Endothelial cell of umbilical vein (primary cell): ENCODE measurements around the gene SPRED2. TPM values are rescaled to one million over a fixed set of nuclear protein-coding genes. Genes with fewer than 3 reads are reported as not detected.

Source experiments
- BruUV-seq: library from RNA; stranded (reverse); fragments of 400-500 nt; replicated peaks from 2 replicates; lab custom pipeline; 2021; lab: Mats Ljungman, UMichigan
- CTCF ChIA-PET: fragments of 300-600, 350-600 bp; sonication (Branson Sonifier 250); formaldehyde crosslinking; loops from one replicate; lab custom pipeline; 2021; ENCODE audit warnings: antibody characterized with exemption, inconsistent platforms; lab: Charles Lee
- POLR2A ChIA-PET: fragments of 300-600, 350-600 bp; sonication (Branson Sonifier 250); formaldehyde crosslinking; loops from one replicate; lab custom pipeline; 2021; ENCODE audit warnings: antibody characterized with exemption, inconsistent platforms; lab: Charles Lee
- DNase-seq: peaks from one replicate; pipeline ENCODE4 v3.0.0-alpha.2; 2011; ENCODE audit warnings: low read depth, low spot score
- FAIRE-seq: peaks from 2 replicates; lab custom pipeline; 2011; peaks lifted over from hg19 to GRCh38; lab: Jason Lieb, UNC
- H2AFZ ChIP-seq: 2 replicates; pipeline ENCODE4 v1.6.0; 2012; ENCODE audit warnings: low read depth, low read length, control low read depth, inconsistent platforms
- H3K27ac ChIP-seq: 2 replicates; pipeline ENCODE4 v1.5.1; 2011; ENCODE audit warnings: low read depth, mild to moderate bottlenecking, control low read depth, low read length, moderate library complexity; ENCODE audit not compliant: insufficient read depth
- H3K27me3 ChIP-seq, 2 experiments: 2 replicates each; pipeline versions ENCODE4 v1.6.0 to v1.6.1; 2011; ENCODE audit warnings: low read length in 2 of 2, mixed read lengths in 1 of 2; ENCODE audit not compliant: control insufficient read depth in 2 of 2, insufficient read depth in 2 of 2
- H3K36me3 ChIP-seq, 2 experiments: 2 replicates in 1 of 2; 3 replicates in 1 of 2; pipeline ENCODE4 v1.5.1; 2011; ENCODE audit warnings: low read length in 2 of 2, mild to moderate bottlenecking in 1 of 2, moderate library complexity in 1 of 2; ENCODE audit not compliant: control insufficient read depth in 2 of 2, insufficient read depth in 2 of 2; ENCODE audit errors: extremely low read depth in 1 of 2
- H3K4me1 ChIP-seq: 3 replicates; pipeline ENCODE4 v1.5.1; 2011; ENCODE audit warnings: mild to moderate bottlenecking, low read length; ENCODE audit not compliant: control insufficient read depth, insufficient read depth; ENCODE audit errors: extremely low read depth
- H3K4me2 ChIP-seq: 2 replicates; pipeline ENCODE4 v1.6.1; 2011; ENCODE audit warnings: low read length, control low read depth, mixed read lengths; ENCODE audit not compliant: insufficient read depth
- H3K4me3 ChIP-seq, 3 experiments: fragments of 200-600 bp in 1 of 3; sonication (generic), shearing (Covaris generic) in 1 of 3; replicated peaks in 1 of 3; 2 replicates each; pipeline ENCODE4 v1.5.1; 2011 to 2016; ENCODE audit warnings: control low read depth in 3 of 3, low read length in 3 of 3, mild to moderate bottlenecking in 2 of 3, inconsistent platforms in 1 of 3, low read depth in 1 of 3, moderate library complexity in 1 of 3; ENCODE audit not compliant: insufficient read depth in 1 of 3
- H3K79me2 ChIP-seq: 2 replicates; pipeline ENCODE4 v1.6.0; 2012; ENCODE audit warnings: low read length, inconsistent platforms; ENCODE audit not compliant: control insufficient read depth, insufficient read depth
- H3K9ac ChIP-seq: replicated peaks from 2 replicates; pipeline ENCODE3; 2011; ENCODE audit warnings: low read length, control low read depth; ENCODE audit not compliant: insufficient read depth; ENCODE audit errors: extremely low read depth
- H3K9me1 ChIP-seq: replicated peaks from 3 replicates; pipeline ENCODE4 v1.6.0; 2011; ENCODE audit warnings: mild to moderate bottlenecking, low read length; ENCODE audit not compliant: control insufficient read depth, insufficient read depth; ENCODE audit errors: extremely low read depth
- H3K9me3 ChIP-seq: replicated peaks from 2 replicates; pipeline ENCODE4 v1.5.1; 2012; ENCODE audit warnings: low read length, inconsistent platforms; ENCODE audit not compliant: control insufficient read depth, insufficient read depth
- H4K20me1 ChIP-seq: replicated peaks from 2 replicates; pipeline ENCODE3; 2011; ENCODE audit warnings: mild to moderate bottlenecking, low read length; ENCODE audit not compliant: control insufficient read depth, insufficient read depth; ENCODE audit errors: extremely low read depth
- CTCF ChIP-seq, 2 donors: IDR thresholded peaks; 1 replicate in 1 of 2; 2 replicates in 1 of 2; pipeline ENCODE4 v1.5.1; 2011; ENCODE audit warnings: low read length in 2 of 2, mild to moderate bottlenecking in 2 of 2, moderate library complexity in 2 of 2, control low read depth in 1 of 2, inconsistent platforms in 1 of 2, low read depth in 1 of 2; ENCODE audit not compliant: insufficient read depth in 1 of 2; ENCODE audit errors: extremely low read depth in 1 of 2
- EZH2 ChIP-seq: IDR thresholded peaks from 2 replicates; pipeline ENCODE4 v1.6.1; 2012; ENCODE audit warnings: borderline replicate concordance, low read depth, mild to moderate bottlenecking, moderate library complexity, low read length, inconsistent platforms; ENCODE audit not compliant: severe bottlenecking
- FOS ChIP-seq: IDR thresholded peaks from 2 replicates; pipeline ENCODE4 v1.6.1; 2011; ENCODE audit warnings: mild to moderate bottlenecking, low read length, moderate library complexity, borderline replicate concordance; ENCODE audit not compliant: insufficient read depth
- GATA2 ChIP-seq: IDR thresholded peaks from 2 replicates; pipeline ENCODE4 v1.7.0; 2011; ENCODE audit warnings: low read depth, mild to moderate bottlenecking, moderate library complexity, mixed read lengths, low read length; ENCODE audit not compliant: insufficient read length, insufficient read depth
- JUN ChIP-seq: IDR thresholded peaks from 2 replicates; pipeline ENCODE4 v1.6.1; 2011; ENCODE audit warnings: borderline replicate concordance, low read depth; ENCODE audit not compliant: insufficient read length, insufficient read depth
- MAX ChIP-seq: IDR thresholded peaks from 2 replicates; pipeline ENCODE4 v1.6.1; 2011; ENCODE audit not compliant: insufficient read depth, insufficient read length
- MYC ChIP-seq: IDR thresholded peaks from one replicate; pipeline ENCODE4 v1.6.1; 2011; ENCODE audit warnings: mild to moderate bottlenecking, low read depth, low read length
- POLR2A ChIP-seq: IDR thresholded peaks from 2 replicates; pipeline ENCODE4 v1.6.1; 2012; ENCODE audit warnings: low read depth, mild to moderate bottlenecking, control low read depth, low read length
- POLR2AphosphoS5 ChIP-seq: IDR thresholded peaks from 2 replicates; pipeline ENCODE4 v1.6.1; 2012; ENCODE audit warnings: low read depth, mild to moderate bottlenecking, control low read depth, low read length, moderate library complexity; ENCODE audit not compliant: insufficient read depth
- dilution Hi-C: fragments of 300-500 bp; cut with MboI; formaldehyde crosslinking; loops from one replicate; pipeline ENCODE4 v1.15.0; 2019; ENCODE audit warnings: low sequenced_read_pairs; ENCODE audit not compliant: extremely low pct_ligation_motif_present
- intact Hi-C: fragments of 100-400 bp; cut with micrococcal nuclease; formaldehyde crosslinking; loops from one replicate; pipeline ENCODE4 v1.10.0; 2022
- polyA plus RNA-seq, 4 experiments: library from polyadenylated mRNA; depleted of rRNA in 3 of 4; stranded (reverse) in 3 of 4; unstranded in 1 of 4; fragments of >200 nt; gene quantifications; 2 replicates each; pipeline versions ENCODE4 v1.2.1 to v1.2.3, GENCODE V29; 2011 to 2012; ENCODE audit warnings: missing spikeins in 1 of 4
- total RNA-seq: library from RNA; stranded (reverse); gene quantifications from 2 replicates; pipeline ENCODE4 v1.2.3, GENCODE V29; 2021

SPRED2 gene
- total and polyA plus RNA-seq, 2 donors (not counting 3 experiments of a cell fraction or from before 2014, with no cell fraction given), result 3.6 to 9.6 TPM

- intact Hi-C loops, result no loop called here
- no peak overlapping the region for H2AFZ ChIP-seq
- no peak overlapping the region for H3K4me2 ChIP-seq
- no peak overlapping the region for H3K27ac ChIP-seq
- H3K9me1 ChIP-seq, result no peaks in the 10 kb centered on the region
- H3K9ac ChIP-seq, result no peak overlapping the region
- no peaks in the 10 kb centered on the region for H3K36me3 ChIP-seq
- FAIRE-seq (peak; percentile 18), DNase-seq (no peak)
- BruUV-seq, result no TSS peak
- CTCF ChIA-PET, result no interaction called here
- POLR2A ChIA-PET, result no interaction called here
- no peaks in the 10 kb centered on the region for H3K79me2 ChIP-seq
- no peak for TF ChIP-seq POLR2AphosphoS5
- no peak for TF ChIP-seq CTCF (IDR thresholded peaks at IDR 0.05; ENCODE audit: extremely low read depth in 1 of 2, insufficient read depth in 1 of 2, low read depth in 1 of 2, low read length in 2 of 2)
- no peak for TF ChIP-seq JUN
- no peaks in the 10 kb centered on the region for H3K4me1 ChIP-seq
- no peaks in the 10 kb centered on the region for H3K9me3 ChIP-seq
- H3K27me3 ChIP-seq, result peaks cover 9 to 15% of the 10 kb centered on the region in 2 experiments
- dilution Hi-C loops, result no loop called here
- H4K20me1 ChIP-seq, result no peaks in the 10 kb centered on the region
- no peak overlapping the region for H3K4me3 ChIP-seq
Measured at GRCh38 chr2:65477590-65477989, 45.2 kb upstream of the SPRED2 start.

- FAIRE-seq (no peak), DNase-seq (no peak)
- Histone ChIP-seq H3K27me3 (peaks cover 11 to 15% of the 10 kb centered on the region in 2 experiments), H3K4me1 (no peaks in the 10 kb centered on the region), H3K36me3 (no peaks in the 10 kb centered on the region), H3K79me2 (no peaks in the 10 kb centered on the region), H3K27ac (no peak overlapping the region), H3K9ac (no peak overlapping the region), H3K9me3 (no peaks in the 10 kb centered on the region), H3K4me3 (no peak overlapping the region), H4K20me1 (no peaks in the 10 kb centered on the region), H3K4me2 (no peak overlapping the region), H2AFZ (no peak overlapping the region), H3K9me1 (no peaks in the 10 kb centered on the region)
- dilution Hi-C loops, result no loop called here
- TF ChIP-seq CTCF (IDR thresholded peaks at IDR 0.05; ENCODE audit: extremely low read depth in 1 of 2, insufficient read depth in 1 of 2, low read depth in 1 of 2, low read length in 2 of 2) (no peak), EZH2 (no peak), FOS (no peak), MYC (no peak), POLR2AphosphoS5 (no peak), JUN (no peak), MAX (no peak), POLR2A (no peak), GATA2 (no peak)
- ChIA-PET CTCF (no interaction called here), POLR2A (no interaction called here)
- BruUV-seq, result no TSS peak
- intact Hi-C loops, result no loop called here
Measured at GRCh38 chr2:65476778-65477177, 44.4 kb upstream of the SPRED2 start.
